Measurements from ENCODE around the gene CPT2.

The CPT2 gene

GRCh38 chr1:53176452-53177208, 20.0 kb upstream of the CPT2 start:
- no peak for TF ChIP-seq FOXK2 (IDR thresholded peaks at IDR 0.05)
- no peak for TF ChIP-seq ARNT (IDR thresholded peaks at IDR 0.05)
- TF ChIP-seq HDGF (IDR thresholded peaks at IDR 0.05; ENCODE audit: borderline replicate concordance), result no peak
- TF ChIP-seq LEF1 (IDR thresholded peaks at IDR 0.05; ENCODE audit: borderline replicate concordance), result no peak
- no peak for TF ChIP-seq TARDBP (IDR thresholded peaks at IDR 0.05)
- no peak for TF ChIP-seq ZNF384 (IDR thresholded peaks at IDR 0.05)
- no peak for TF ChIP-seq L3MBTL2 (conservative IDR thresholded peaks at IDR 0.05)
- TF ChIP-seq NFRKB (IDR thresholded peaks at IDR 0.05), result no peak
- TF ChIP-seq ELF4 (IDR thresholded peaks at IDR 0.05), result no peak
- no peak for TF ChIP-seq SUZ12 (IDR thresholded peaks at IDR 0.05)
- CTCF ChIA-PET, result no interaction called here
- POLR2A ChIA-PET, result no interaction called here
- no peak for DNase-seq (ENCODE audit: extremely low spot score)

- CTCF ChIA-PET, result interaction anchor here (1.6 to 1.7 kb wide), 2 partner anchors 9 to 16 kb away, joined by 4 to 5 read pairs; no protein-coding TSS in a partner anchor
- POLR2A ChIA-PET, result no interaction called here
- TF ChIP-seq LEF1 (IDR thresholded peaks at IDR 0.05; ENCODE audit: borderline replicate concordance) (no peak), BHLHE40 (IDR thresholded peaks at IDR 0.05; ENCODE audit: borderline replicate concordance) (no peak), NFRKB (IDR thresholded peaks at IDR 0.05) (no peak), TARDBP (IDR thresholded peaks at IDR 0.05) (no peak), SP1 (IDR thresholded peaks at IDR 0.05) (no peak), ZNF384 (IDR thresholded peaks at IDR 0.05) (no peak)
- TF ChIP-seq, protein P1, sequence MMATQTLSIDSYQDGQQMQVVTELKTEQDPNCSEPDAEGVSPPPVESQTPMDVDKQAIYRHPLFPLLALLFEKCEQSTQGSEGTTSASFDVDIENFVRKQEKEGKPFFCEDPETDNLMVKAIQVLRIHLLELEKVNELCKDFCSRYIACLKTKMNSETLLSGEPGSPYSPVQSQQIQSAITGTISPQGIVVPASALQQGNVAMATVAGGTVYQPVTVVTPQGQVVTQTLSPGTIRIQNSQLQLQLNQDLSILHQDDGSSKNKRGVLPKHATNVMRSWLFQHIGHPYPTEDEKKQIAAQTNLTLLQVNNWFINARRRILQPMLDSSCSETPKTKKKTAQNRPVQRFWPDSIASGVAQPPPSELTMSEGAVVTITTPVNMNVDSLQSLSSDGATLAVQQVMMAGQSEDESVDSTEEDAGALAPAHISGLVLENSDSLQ (IDR thresholded peaks at IDR 0.05), result no peak
- DNase-seq (ENCODE audit: extremely low spot score), result no peak
These were observed 16.4 kb upstream of the CPT2 start for GRCh38 chr1:53180226-53180625.

DNA sequence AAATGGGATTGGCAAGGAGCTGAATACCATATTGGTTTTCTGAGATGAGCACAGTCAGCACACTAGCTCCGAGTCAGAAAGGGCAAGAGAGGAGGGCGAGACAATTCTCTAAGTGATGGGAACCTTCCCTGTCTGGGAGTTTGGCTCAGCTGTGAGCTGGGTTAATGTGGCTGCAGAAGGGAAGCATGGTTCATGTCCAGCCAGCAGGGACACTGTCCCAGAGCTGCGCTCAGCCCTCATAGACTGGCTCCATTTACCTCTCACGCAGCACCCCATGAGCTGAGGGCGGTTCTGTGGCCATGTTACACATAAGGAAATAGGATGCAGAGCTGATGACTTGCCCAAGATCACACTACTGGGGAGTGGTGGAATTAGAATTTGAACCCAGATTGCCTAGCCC, 15.7 kb upstream of the CPT2 start:
- no peak for TF ChIP-seq BHLHE40 (IDR thresholded peaks at IDR 0.05; ENCODE audit: borderline replicate concordance)
- TF ChIP-seq CTBP1 (IDR thresholded peaks at IDR 0.05; ENCODE audit: borderline replicate concordance), result no peak
- no peak for TF ChIP-seq SP1 (IDR thresholded peaks at IDR 0.05)
- no peak for TF ChIP-seq L3MBTL2 (conservative IDR thresholded peaks at IDR 0.05)
- no peak for TF ChIP-seq LEF1 (IDR thresholded peaks at IDR 0.05; ENCODE audit: borderline replicate concordance)
- no peak for TF ChIP-seq ARNT (IDR thresholded peaks at IDR 0.05)
- no peak for TF ChIP-seq FOXA1 (IDR thresholded peaks at IDR 0.05)
- TF ChIP-seq FOXK2 (IDR thresholded peaks at IDR 0.05), result no peak
- TF ChIP-seq HDGF (IDR thresholded peaks at IDR 0.05; ENCODE audit: borderline replicate concordance), result no peak
- TF ChIP-seq, protein P1 (IDR thresholded peaks at IDR 0.05), result no peak
- TF ChIP-seq ELF4 (IDR thresholded peaks at IDR 0.05), result no peak
- TF ChIP-seq TARDBP (IDR thresholded peaks at IDR 0.05), result no peak
- no peak for TF ChIP-seq ZNF384 (IDR thresholded peaks at IDR 0.05)
- TF ChIP-seq SUZ12 (IDR thresholded peaks at IDR 0.05), result no peak
- no peak for TF ChIP-seq NFRKB (IDR thresholded peaks at IDR 0.05)
- no peak for TF ChIP-seq FOXM1 (IDR thresholded peaks at IDR 0.05; ENCODE audit: borderline replicate concordance)
- DNase-seq (ENCODE audit: extremely low spot score), result no peak
- ChIA-PET CTCF (interaction anchor here (1.6 to 2.0 kb wide), 4 partner anchors 9 to 16 kb away, joined by 4 to 8 read pairs (median 6); no protein-coding TSS in a partner anchor), POLR2A (interaction anchor here (0.9 to 1.5 kb wide), 2 partner anchors 15 to 166 kb away, joined by 4 to 5 read pairs; partner anchors contain the start of gene CPT2)

DNA sequence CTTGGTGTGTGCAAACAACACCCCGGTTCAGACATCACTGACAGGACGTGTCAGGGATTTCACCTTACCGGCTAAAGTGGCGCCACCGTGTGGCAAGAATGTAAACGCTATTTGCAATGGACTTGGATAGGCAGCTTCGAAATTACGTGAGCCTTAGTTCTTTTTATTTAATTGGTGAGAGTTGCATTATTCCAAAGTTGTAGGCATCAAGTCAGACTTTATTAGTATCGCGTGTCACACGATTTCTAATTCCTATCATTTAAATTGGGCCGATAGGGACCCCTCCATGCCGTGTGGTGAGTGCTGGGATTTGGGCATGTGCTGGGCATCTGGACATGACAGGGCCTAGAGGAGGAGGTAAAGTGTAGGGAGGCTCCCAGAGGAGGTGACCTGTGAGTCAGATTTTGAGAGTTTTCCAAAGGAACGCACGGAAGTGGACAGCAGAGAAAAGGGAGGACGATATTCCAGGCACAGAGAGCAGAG, 14.5 kb upstream of the CPT2 start:
- POLR2A ChIA-PET, result interaction anchor here (1.5 kb wide), 1 partner anchor 14 kb away, joined by 5 read pairs; the partner anchor contains the start of gene CPT2
- TF ChIP-seq SP1 (IDR thresholded peaks at IDR 0.05) (no peak), ARNT (IDR thresholded peaks at IDR 0.05) (no peak)
- TF ChIP-seq, protein P1 (IDR thresholded peaks at IDR 0.05), result peak; percentile 52; the same call in 1 of the 2 replicates
- CTCF ChIA-PET, result interaction anchor here (0.6 to 2.0 kb wide), 8 partner anchors 9 to 1111 kb away, joined by 3 to 10 read pairs (median 4); no protein-coding TSS in a partner anchor
- DNase-seq (ENCODE audit: extremely low spot score), result peak; percentile 76

DNA sequence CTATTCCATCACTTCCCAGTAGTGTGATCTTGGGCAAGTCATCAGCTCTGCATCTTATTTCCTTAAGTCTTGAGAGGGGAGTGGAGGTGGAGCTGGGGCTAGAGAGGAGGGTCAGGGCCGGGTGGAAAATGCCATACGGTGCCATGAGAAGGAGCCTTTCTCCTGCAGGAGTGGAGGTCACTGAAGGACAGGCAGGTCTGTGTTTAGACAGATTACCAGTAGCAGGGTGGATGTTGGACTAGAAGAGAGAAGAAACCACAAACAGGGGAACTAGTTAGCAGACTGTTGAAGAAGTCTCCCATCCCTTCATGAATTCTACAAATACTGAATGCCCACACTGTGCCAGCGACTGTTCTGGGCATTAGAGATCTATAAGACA, 13.9 kb upstream of the CPT2 start:
- ChIA-PET CTCF (interaction anchor here (0.6 to 2.0 kb wide), 6 partner anchors 9 to 1111 kb away, joined by 3 to 10 read pairs (median 4); no protein-coding TSS in a partner anchor), POLR2A (no interaction called here)
- DNase-seq (ENCODE audit: extremely low spot score), result no peak
- TF ChIP-seq SP1 (IDR thresholded peaks at IDR 0.05), result no peak
- TF ChIP-seq, protein P1 (IDR thresholded peaks at IDR 0.05), result no peak
- no peak for TF ChIP-seq ELF4 (IDR thresholded peaks at IDR 0.05)
- no peak for TF ChIP-seq L3MBTL2 (conservative IDR thresholded peaks at IDR 0.05)
- no peak for TF ChIP-seq LEF1 (IDR thresholded peaks at IDR 0.05; ENCODE audit: borderline replicate concordance)
- TF ChIP-seq NFRKB (IDR thresholded peaks at IDR 0.05), result no peak
- TF ChIP-seq ZNF384 (IDR thresholded peaks at IDR 0.05), result no peak
- no peak for TF ChIP-seq FOXK2 (IDR thresholded peaks at IDR 0.05)
- TF ChIP-seq CTBP1 (IDR thresholded peaks at IDR 0.05; ENCODE audit: borderline replicate concordance), result no peak
- TF ChIP-seq BHLHE40 (IDR thresholded peaks at IDR 0.05; ENCODE audit: borderline replicate concordance), result no peak
- no peak for TF ChIP-seq FOXM1 (IDR thresholded peaks at IDR 0.05; ENCODE audit: borderline replicate concordance)
- no peak for TF ChIP-seq ARNT (IDR thresholded peaks at IDR 0.05)
